K562 (cell line): ENCODE measurements around the gene TTLL10. TPM values are rescaled to one million over a fixed set of nuclear protein-coding genes. Genes with fewer than 3 reads are reported as not detected.

Experiments used
- BMI1 ChIP-seq: fragments of 150-350 bp; IDR thresholded peaks from 2 replicates; pipeline ENCODE4 v1.6.1; 2014; ENCODE audit warnings: low read length
- CBFA2T2 ChIP-seq: fragments of 450-650 bp; conservative IDR thresholded peaks from 2 replicates; pipeline ENCODE4 v1.6.1; 2017; ENCODE audit warnings: mild to moderate bottlenecking
- CEBPB ChIP-seq: fragments of 450-650 bp; IDR thresholded peaks from 2 replicates; pipeline ENCODE4 v1.6.1; 2016; ENCODE audit warnings: missing genetic modification characterization, missing compliant biosample characterization
- CHD1 ChIP-seq: fragments of 200-600 bp; sonication (generic); IDR thresholded peaks from one replicate; pipeline ENCODE4 v1.6.1; 2012; ENCODE audit warnings: mild to moderate bottlenecking, moderate library complexity, low read length, inconsistent platforms
- GATA2 ChIP-seq: sonication (generic); formaldehyde crosslinking; IDR thresholded peaks from 2 replicates; pipeline ENCODE4 v1.4.0; 2020; ENCODE audit warnings: mild to moderate bottlenecking, missing genetic modification reagents
- IRF2 ChIP-seq: sonication (generic); formaldehyde crosslinking; IDR thresholded peaks from 2 replicates; pipeline ENCODE4 v1.8.1; 2022; ENCODE audit warnings: mild to moderate bottlenecking, missing genetic modification reagents
- KLF1 ChIP-seq: fragments of 450-650 bp; IDR thresholded peaks from 2 replicates; pipeline ENCODE4 v1.6.1; 2016; ENCODE audit warnings: missing genetic modification characterization, missing compliant biosample characterization
- MBD2 ChIP-seq: sonication (generic); IDR thresholded peaks from 2 replicates; pipeline ENCODE4 v1.6.1; 2016; ENCODE audit warnings: low read depth, borderline replicate concordance
- MCM3 ChIP-seq: fragments of 450-650 bp; IDR thresholded peaks from 2 replicates; pipeline ENCODE4 v1.6.1; 2016
- MCM7 ChIP-seq, 2 experiments: fragments of 450-650 bp; IDR thresholded peaks; 2 replicates each; pipeline ENCODE4 v1.6.1; 2016 to 2018
- PHTF2 ChIP-seq: fragments of 250-450 bp; sonication (Bioruptor Pico); IDR thresholded peaks from 2 replicates; pipeline ENCODE4 v1.5.0; 2021; ENCODE audit warnings: mild to moderate bottlenecking
- PRMT5 ChIP-seq: sonication (generic); formaldehyde crosslinking; IDR thresholded peaks from 2 replicates; pipeline ENCODE4 v1.5.0; 2020; ENCODE audit warnings: missing genetic modification reagents
- RCOR1 ChIP-seq, 2 experiments: IDR thresholded peaks; 2 replicates each; pipeline ENCODE4 v1.6.1; 2012; ENCODE audit warnings: low read depth in 2 of 2, low read length in 2 of 2, borderline replicate concordance in 1 of 2, improper control_type of control experiment in 1 of 2
- SMARCA5 ChIP-seq: fragments of 450-650 bp; IDR thresholded peaks from 2 replicates; pipeline ENCODE4 v1.6.1; 2016
- SRSF9 ChIP-seq: fragments of 200-400 bp; formaldehyde crosslinking; IDR thresholded peaks from 2 replicates; pipeline ENCODE4 v1.6.1; 2017; ENCODE audit warnings: low read depth, low read length, borderline replicate concordance
- XRCC5 ChIP-seq: fragments of 200-400 bp; formaldehyde crosslinking; IDR thresholded peaks from 2 replicates; pipeline ENCODE4 v1.6.1; 2017; ENCODE audit warnings: low read depth, mild to moderate bottlenecking, low read length
- ZNF311 ChIP-seq: fragments of 250-450 bp; sonication (Bioruptor Pico); IDR thresholded peaks from 2 replicates; pipeline ENCODE4 v1.4.0; 2020; ENCODE audit warnings: mild to moderate bottlenecking, moderate library complexity
- ZNF507 ChIP-seq: conservative IDR thresholded peaks from 2 replicates; pipeline ENCODE4 v1.6.1; 2017; ENCODE audit warnings: missing genetic modification characterization, missing compliant biosample characterization
- ZNF589 ChIP-seq: fragments of 200-800 bp; sonication (Bioruptor generic); IDR thresholded peaks from 2 replicates; pipeline ENCODE4 v1.6.1; 2016; ENCODE audit warnings: low read depth, missing genetic modification characterization, missing compliant biosample characterization
- ZNF696 ChIP-seq: fragments of 250-450 bp; sonication (Bioruptor Pico); conservative IDR thresholded peaks from 2 replicates; pipeline ENCODE4 v1.4.0; 2020; ENCODE audit warnings: mild to moderate bottlenecking, moderate library complexity
- ZNF76 ChIP-seq: fragments of 250-450 bp; sonication (Bioruptor Pico); IDR thresholded peaks from 2 replicates; pipeline ENCODE4 v1.4.0; 2020; ENCODE audit warnings: mild to moderate bottlenecking, moderate library complexity, borderline replicate concordance
- ZNF77 ChIP-seq: fragments of 250-450 bp; sonication (Bioruptor Pico); IDR thresholded peaks from 2 replicates; pipeline ENCODE4 v1.5.0; 2020
- polyA plus RNA-seq, 8 experiments: library from polyadenylated mRNA; depleted of rRNA in 4 of 8; stranded (reverse) in 5 of 8; unstranded in 3 of 8; fragments of >200 nt; fragmentation: Nextera tagmentation in 2 of 8; fragmentation: Illumina TruSeq in 1 of 8; extraction: Ambion mirVana in 2 of 8; extraction: Trizol in 1 of 8; gene quantifications; 2 replicates each; pipeline versions ENCODE4 v1.2.1 to v1.2.3, GENCODE V29; 2011 to 2014; ENCODE audit warnings: inconsistent platforms in 1 of 8, missing spikeins in 1 of 8
- total RNA-seq, 7 experiments: library from RNA; depleted of rRNA in 6 of 7; stranded (reverse); fragments of >200 nt in 6 of 7; fragmentation: Illumina TruSeq in 2 of 7; extraction: Trizol in 2 of 7; gene quantifications; 2 replicates each; pipeline versions ENCODE4 v1.2.1 to v1.2.3, GENCODE V29; 2011 to 2021; ENCODE audit warnings: low replicate concordance in 1 of 7
- TF ChIP-seq, protein P1 (sequence below), 2 experiments: fragments of 450-650 bp; IDR thresholded peaks; 2 replicates each; pipeline ENCODE4 v1.6.1; 2016
- TF ChIP-seq, protein P2 (sequence below): fragments of 450-650 bp; formaldehyde crosslinking; IDR thresholded peaks from 2 replicates; pipeline ENCODE4 v1.4.0; 2020; ENCODE audit warnings: mild to moderate bottlenecking, moderate library complexity
- TF ChIP-seq, protein P3 (sequence below), 2 experiments: IDR thresholded peaks; 2 replicates each; pipeline ENCODE4 v1.6.1; 2012; ENCODE audit warnings: improper control_type of control experiment in 2 of 2, low read depth in 2 of 2, low read length in 2 of 2, borderline replicate concordance in 1 of 2
- TF ChIP-seq, protein P4 (sequence below): fragments of 450-650 bp; IDR thresholded peaks from 2 replicates; pipeline ENCODE4 v1.6.1; 2016; ENCODE audit warnings: antibody characterized with exemption

TTLL10 gene
- total and polyA plus RNA-seq, 9 of the 15 experiments (the other 6 are each of a cell fraction or from before 2014, with no cell fraction given): not detected

DNA sequence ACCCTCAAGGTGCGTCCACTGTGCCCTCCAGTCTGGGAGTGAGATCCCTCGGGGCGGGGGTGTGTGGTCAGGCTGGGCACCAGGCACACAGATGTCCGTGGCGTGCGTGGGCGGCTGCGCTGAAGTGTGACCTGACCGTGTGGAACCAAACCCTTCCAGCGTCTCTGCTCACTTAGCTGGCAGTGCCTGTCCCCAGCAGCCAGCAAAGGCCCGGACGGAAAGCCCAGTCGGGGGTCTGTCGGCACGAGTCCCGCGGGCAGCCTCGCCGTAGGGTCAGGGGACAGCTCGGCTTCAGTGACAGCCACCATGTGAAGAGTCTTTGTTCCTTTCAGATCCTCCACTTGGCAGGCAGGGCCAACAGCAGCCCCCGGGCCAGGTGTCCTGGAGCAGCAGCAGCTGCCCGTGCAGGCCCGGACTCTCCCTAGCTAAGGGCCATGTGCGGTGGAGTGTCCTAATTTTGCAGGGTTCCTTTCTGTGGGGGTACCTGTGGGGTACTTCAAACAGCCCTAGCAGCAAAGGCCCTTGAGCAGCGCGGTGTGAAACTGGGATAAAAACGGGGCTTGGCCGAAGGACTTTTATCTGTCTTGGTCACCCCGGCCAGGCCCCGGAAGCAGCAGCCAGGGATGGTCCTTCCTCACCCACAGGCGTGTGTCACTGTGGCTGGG, 11.6 kb downstream of the TTLL10 start (continued):
- TF ChIP-seq ZNF507 (no peak), MCM7 (IDR thresholded peaks at IDR 0.05) (no peak), IRF2 (CRISPR knock-in tag) (no peak), GATA2 (CRISPR knock-in tag) (no peak), PHTF2 (CRISPR knock-in tag) (no peak), CEBPB (no peak), ZNF77 (CRISPR knock-in tag) (no peak), BMI1 (no peak), ZNF76 (CRISPR knock-in tag) (no peak), MCM3 (no peak), CBFA2T2 (peak; percentile 40), ZNF589 (no peak), SMARCA5 (no peak), PRMT5 (no peak), XRCC5 (no peak), MBD2 (no peak), ZNF311 (CRISPR knock-in tag) (no peak), RCOR1 (IDR thresholded peaks at IDR 0.05; ENCODE audit: borderline replicate concordance in 1 of 2, low read depth in 2 of 2, low read length in 2 of 2) (peak in 1 of 2 experiments; percentile 84; a peak in 2 of 4 replicates), SRSF9 (no peak), ZNF696 (CRISPR knock-in tag) (no peak), CHD1 (no peak), KLF1 (tag) (no peak)
- TF ChIP-seq, protein P1, sequence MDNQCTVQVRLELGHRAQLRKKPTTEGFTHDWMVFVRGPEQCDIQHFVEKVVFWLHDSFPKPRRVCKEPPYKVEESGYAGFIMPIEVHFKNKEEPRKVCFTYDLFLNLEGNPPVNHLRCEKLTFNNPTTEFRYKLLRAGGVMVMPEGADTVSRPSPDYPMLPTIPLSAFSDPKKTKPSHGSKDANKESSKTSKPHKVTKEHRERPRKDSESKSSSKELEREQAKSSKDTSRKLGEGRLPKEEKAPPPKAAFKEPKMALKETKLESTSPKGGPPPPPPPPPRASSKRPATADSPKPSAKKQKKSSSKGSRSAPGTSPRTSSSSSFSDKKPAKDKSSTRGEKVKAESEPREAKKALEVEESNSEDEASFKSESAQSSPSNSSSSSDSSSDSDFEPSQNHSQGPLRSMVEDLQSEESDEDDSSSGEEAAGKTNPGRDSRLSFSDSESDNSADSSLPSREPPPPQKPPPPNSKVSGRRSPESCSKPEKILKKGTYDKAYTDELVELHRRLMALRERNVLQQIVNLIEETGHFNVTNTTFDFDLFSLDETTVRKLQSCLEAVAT (IDR thresholded peaks at IDR 0.05): 0 out of 4 replicates have a peak, but pooled peaks of 1 of the 2 experiments have one; percentile 24
- TF ChIP-seq, protein P2, sequence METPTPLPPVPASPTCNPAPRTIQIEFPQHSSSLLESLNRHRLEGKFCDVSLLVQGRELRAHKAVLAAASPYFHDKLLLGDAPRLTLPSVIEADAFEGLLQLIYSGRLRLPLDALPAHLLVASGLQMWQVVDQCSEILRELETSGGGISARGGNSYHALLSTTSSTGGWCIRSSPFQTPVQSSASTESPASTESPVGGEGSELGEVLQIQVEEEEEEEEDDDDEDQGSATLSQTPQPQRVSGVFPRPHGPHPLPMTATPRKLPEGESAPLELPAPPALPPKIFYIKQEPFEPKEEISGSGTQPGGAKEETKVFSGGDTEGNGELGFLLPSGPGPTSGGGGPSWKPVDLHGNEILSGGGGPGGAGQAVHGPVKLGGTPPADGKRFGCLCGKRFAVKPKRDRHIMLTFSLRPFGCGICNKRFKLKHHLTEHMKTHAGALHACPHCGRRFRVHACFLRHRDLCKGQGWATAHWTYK (CRISPR knock-in tag): no peak
- TF ChIP-seq, protein P3, sequence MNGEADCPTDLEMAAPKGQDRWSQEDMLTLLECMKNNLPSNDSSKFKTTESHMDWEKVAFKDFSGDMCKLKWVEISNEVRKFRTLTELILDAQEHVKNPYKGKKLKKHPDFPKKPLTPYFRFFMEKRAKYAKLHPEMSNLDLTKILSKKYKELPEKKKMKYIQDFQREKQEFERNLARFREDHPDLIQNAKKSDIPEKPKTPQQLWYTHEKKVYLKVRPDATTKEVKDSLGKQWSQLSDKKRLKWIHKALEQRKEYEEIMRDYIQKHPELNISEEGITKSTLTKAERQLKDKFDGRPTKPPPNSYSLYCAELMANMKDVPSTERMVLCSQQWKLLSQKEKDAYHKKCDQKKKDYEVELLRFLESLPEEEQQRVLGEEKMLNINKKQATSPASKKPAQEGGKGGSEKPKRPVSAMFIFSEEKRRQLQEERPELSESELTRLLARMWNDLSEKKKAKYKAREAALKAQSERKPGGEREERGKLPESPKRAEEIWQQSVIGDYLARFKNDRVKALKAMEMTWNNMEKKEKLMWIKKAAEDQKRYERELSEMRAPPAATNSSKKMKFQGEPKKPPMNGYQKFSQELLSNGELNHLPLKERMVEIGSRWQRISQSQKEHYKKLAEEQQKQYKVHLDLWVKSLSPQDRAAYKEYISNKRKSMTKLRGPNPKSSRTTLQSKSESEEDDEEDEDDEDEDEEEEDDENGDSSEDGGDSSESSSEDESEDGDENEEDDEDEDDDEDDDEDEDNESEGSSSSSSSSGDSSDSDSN (IDR thresholded peaks at IDR 0.05; ENCODE audit: borderline replicate concordance in 1 of 2, low read depth in 2 of 2, low read length in 2 of 2): peak; percentile 75 to 81; a peak in 3 of 4 replicates
- TF ChIP-seq, protein P4, sequence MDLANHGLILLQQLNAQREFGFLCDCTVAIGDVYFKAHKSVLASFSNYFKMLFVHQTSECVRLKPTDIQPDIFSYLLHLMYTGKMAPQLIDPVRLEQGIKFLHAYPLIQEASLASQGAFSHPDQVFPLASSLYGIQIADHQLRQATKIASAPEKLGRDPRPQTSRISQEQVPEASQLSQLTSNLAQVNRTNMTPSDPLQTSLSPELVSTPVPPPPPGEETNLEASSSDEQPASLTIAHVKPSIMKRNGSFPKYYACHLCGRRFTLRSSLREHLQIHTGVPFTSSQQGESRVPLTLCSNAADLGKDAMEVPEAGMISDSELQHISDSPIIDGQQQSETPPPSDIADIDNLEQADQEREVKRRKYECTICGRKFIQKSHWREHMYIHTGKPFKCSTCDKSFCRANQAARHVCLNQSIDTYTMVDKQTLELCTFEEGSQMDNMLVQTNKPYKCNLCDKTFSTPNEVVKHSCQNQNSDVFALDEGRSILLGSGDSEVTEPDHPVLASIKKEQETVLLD: no peak
